Metanephros (tissue), 1 donor: ENCODE measurements around the gene THRSP. TPM values are rescaled to one million over a fixed set of nuclear protein-coding genes. Genes with fewer than 3 reads are reported as not detected.

ENCODE experiments used
- total RNA-seq: library from RNA; depleted of rRNA; stranded (reverse); fragments of >200 nt; gene quantifications from one replicate; pipeline ENCODE4 v1.2.3, GENCODE V29; 2014

Gene THRSP
- total RNA-seq = 2.0 TPM

GRCh38 chr11:78063440-78064181 is at the start of gene THRSP:
Gene THRSP, plus strand, starts transcription at chr11:78063861. Its CDS starts 21 bp downstream, at chr11:78063882.

DNA sequence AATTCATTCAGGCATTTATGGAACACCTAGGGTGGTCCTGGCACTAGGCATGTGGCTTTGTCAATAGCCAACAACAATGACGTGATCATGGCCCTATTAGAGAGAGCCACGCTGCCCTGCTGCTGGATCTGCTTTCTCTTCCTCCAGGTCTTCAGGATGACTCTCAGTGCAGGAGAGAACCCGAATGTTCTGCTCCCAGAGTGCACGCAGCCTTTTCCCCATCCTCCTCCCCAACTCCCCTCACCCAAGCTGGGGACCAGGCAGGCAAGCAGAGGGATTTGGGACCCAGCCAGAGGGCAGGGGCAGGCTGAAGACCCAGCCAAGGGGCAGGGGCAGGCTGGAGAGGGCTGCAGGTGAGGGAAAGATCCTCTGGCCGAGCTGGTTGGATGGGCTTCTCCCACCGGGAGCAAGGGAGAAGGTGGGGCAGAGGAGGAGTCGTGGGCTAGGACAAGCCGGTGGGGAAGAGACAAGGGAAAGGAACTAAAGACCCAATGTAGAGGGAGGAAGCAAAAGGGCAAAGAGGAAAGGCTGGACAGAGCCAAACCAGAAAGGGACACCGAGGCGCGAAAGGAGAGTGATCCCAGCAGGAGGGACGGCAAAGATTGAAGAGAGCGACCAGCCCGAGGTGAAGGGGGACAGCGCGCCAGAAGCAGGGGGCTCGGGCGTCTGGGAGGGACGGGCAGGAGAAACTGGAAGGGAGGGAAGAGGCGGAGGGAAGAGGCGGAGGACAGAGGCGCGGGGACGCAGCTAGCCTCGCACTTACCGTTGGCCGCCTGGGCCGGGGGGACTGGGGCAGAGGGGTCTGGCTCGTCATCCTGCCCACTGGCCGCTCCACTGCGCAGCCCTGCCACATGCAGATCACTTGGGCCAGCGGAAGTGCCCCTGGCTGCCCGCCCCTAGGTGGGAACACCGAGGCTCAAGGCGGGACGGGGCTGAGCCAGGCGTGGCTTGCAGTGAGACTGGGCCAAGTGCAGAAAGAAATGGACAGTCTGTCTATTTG is 41.0 kb upstream of the THRSP start, which contains the start of gene KCTD14:
KCTD14 (minus strand) TSS at position 880 of the 1,000 bp plus-strand sequence; CDS start at position 853, 27 bp downstream.

DNA sequence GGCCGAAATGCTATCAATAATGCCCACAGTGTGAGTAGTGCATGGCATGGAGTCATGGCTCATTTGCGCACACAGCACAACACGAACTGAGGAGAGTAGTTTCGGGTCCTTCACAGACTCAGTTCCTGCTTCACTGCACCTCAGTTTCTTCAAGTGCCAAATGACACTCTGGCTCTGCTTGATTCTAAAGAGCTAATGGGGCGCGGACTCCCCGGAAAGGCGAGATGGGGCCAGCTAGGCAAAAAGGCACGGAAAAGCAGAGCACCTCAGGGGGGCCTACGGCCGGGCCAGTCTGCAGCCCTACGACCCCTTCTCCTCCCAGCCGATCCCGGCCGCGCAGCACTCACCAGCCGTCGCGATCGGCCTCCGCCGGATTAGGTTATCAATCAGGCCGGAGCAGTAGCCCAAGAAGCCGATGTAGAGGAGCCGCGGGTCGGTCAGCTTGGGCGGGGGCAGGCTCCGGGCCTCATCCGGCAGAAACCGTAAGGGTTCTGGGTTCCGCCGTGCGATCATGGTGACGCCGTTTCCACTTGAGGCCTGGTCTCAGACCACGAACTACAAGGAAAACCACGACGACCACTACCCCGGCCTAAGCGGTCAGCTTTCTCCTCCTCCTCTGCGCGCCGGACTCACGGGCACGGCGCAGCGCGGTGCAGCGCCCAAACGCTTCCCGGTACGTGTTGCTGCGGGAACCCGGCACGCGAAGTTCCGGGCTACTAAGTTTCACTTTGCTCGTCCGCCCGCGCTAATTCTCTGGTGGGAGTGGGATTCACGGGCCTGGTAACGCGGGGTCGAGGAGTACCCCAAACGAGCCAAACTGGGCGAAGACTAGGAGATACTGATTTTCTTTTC is 15.8 kb downstream of the THRSP start, which contains the start of gene NDUFC2:
NDUFC2 (minus strand) TSS at position 631 of the 852 bp plus-strand sequence; CDS start at position 513, 118 bp downstream.

Other genes with a start within 250 kb of the THRSP start
- gene RSF1, start 243.1 kb upstream of the THRSP start, total RNA-seq = 30.0 TPM
- 18.1 TPM for gene AAMDC, start 242.7 kb upstream of the THRSP start, total RNA-seq
- 59.3 TPM for gene INTS4, start 69.2 kb upstream of the THRSP start, total RNA-seq
- gene KCTD14, start 40.6 kb upstream of the THRSP start, total RNA-seq = 7.8 TPM
- gene NDUFC2, start 16.0 kb downstream of the THRSP start, total RNA-seq = 134 TPM
- gene ALG8, start 75.8 kb downstream of the THRSP start, total RNA-seq = 29.9 TPM
- gene KCTD21, start 124.8 kb downstream of the THRSP start, total RNA-seq = 6.5 TPM
- 7.3 TPM for gene USP35, start 125.1 kb downstream of the THRSP start, total RNA-seq